ENCODE results near the gene ANGPTL4.

DNA sequence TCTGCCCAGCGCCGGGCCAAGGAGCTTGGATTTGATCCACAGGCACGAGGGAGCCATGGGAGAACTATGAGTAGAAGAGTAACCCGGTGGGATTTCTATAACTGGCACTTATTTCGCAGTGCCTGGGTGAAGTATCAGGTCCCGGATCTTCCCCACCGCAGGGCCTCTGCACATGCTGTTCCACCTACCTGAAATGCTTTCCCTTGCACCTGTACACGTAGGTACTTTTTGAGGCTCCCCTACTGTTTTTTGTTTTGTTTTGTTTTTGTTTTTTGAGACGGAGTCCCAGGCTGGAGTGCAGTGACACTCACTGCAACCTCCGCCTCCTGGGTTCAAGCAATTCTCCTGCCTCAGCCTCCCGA is 20.5 kb upstream of the ANGPTL4 start:
- TF ChIP-seq, protein P1, sequence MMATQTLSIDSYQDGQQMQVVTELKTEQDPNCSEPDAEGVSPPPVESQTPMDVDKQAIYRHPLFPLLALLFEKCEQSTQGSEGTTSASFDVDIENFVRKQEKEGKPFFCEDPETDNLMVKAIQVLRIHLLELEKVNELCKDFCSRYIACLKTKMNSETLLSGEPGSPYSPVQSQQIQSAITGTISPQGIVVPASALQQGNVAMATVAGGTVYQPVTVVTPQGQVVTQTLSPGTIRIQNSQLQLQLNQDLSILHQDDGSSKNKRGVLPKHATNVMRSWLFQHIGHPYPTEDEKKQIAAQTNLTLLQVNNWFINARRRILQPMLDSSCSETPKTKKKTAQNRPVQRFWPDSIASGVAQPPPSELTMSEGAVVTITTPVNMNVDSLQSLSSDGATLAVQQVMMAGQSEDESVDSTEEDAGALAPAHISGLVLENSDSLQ (IDR thresholded peaks at IDR 0.05), result no peak
- TF ChIP-seq ELF4 (IDR thresholded peaks at IDR 0.05) (no peak), BHLHE40 (IDR thresholded peaks at IDR 0.05; ENCODE audit: borderline replicate concordance) (no peak), NFRKB (IDR thresholded peaks at IDR 0.05) (no peak), ZNF384 (IDR thresholded peaks at IDR 0.05) (no peak), FOXM1 (IDR thresholded peaks at IDR 0.05; ENCODE audit: borderline replicate concordance) (no peak), SP1 (IDR thresholded peaks at IDR 0.05) (no peak), L3MBTL2 (conservative IDR thresholded peaks at IDR 0.05) (no peak), ARNT (IDR thresholded peaks at IDR 0.05) (no peak), FOXA1 (IDR thresholded peaks at IDR 0.05) (no peak), TARDBP (IDR thresholded peaks at IDR 0.05) (no peak), CTBP1 (IDR thresholded peaks at IDR 0.05; ENCODE audit: borderline replicate concordance) (no peak)
